NCI-H2196 treated with DMSO at 0.1 percent for 48 hours (cell line): Measurements from ENCODE around the gene PPM1H.

Experiments
- DNase-seq: peaks from one replicate; lab custom pipeline; 2025; ENCODE audit not compliant: unreplicated experiment; lab: John Stamatoyannopoulos, UW

The PPM1H gene

DNA sequence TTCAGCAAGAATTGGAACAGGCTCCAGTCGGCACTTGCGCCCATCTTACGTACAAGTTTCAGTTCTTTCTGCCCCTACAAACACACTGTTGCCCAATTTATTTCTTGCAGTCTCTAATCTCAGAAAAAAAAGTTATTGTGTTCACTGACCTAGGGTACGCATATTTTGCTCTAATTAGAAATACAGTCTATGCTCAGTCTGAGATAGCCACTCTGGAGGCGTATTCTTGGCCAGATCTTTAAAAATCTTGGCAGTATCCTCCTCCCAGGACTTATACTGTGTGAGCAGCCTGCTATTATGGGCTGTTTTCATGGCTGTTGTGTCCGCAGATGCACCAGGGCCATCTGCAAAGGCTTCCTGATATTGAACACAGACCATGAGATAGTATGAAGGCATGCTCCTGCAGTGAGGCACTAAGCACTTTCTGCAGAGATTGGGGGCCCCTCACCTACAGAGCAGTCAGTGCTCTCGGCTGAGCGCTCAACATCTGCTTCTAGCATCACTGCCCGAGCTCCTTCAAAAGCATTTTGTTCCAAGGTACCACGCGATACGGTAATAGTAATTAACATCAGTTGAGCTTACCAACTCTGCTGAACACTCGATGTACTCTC, 57.9 kb downstream of the PPM1H start:
- DNase-seq: no peak

- DNase-seq: no peak
Observed at GRCh38 chr12:62873826-62874448, 61.0 kb downstream of the PPM1H start.

DNA sequence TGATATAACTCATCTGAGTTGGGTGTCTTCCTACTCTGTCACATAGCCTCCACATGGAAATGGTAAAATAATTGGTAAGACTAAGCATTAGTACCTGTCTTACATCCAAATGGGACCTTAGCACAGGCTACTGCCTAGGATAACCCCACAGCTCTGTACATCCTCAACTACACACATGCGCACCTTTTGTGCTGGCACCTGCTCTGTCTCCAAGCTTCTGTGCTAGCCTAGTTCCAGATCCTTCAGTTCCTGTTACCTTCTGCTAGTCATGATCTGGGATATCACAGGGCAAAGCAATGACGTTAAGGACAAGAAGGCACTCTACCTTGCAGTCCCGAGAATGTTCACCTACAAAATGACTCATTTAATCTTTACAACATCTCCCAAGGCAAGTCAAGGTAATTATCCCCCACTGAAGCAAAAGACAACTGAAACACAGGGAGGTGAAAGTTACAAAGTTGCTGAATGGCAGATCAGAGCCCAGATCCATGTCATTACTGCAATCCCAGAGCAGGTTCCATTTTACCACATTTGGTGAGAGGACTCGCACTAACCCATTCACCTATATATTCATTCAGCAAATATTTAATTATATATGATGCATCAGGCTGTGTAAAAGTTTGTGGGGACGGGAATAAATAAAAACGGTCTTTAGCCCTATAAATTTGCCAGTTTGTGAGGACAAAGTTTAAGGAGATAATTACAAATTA, 61.7 kb downstream of the PPM1H start:
- DNase-seq: no peak

DNA sequence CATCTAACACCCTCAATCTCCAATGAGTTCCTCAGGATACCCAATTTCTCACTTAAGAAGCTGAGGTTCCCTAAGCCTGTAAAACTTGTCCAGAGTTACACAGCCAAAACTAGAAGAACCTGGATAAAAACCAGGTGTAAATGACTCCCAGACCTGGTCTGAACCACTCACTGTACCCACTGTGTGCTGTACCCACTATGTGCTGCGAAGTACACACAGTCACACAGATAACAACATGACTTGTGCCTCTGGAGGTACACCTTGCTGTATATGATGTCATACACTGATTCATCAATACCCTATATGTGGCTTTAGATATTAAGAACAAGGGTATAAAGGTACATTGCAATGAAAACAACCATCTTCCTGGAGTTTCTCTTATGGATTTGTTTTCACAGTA, 66.1 kb downstream of the PPM1H start:
- no peak for DNase-seq

GRCh38 chr12:62866451-62867082, 68.4 kb downstream of the PPM1H start:
- no peak for DNase-seq

- no peak for DNase-seq
Observed at GRCh38 chr12:62865937-62866336, 69.0 kb downstream of the PPM1H start.

DNA sequence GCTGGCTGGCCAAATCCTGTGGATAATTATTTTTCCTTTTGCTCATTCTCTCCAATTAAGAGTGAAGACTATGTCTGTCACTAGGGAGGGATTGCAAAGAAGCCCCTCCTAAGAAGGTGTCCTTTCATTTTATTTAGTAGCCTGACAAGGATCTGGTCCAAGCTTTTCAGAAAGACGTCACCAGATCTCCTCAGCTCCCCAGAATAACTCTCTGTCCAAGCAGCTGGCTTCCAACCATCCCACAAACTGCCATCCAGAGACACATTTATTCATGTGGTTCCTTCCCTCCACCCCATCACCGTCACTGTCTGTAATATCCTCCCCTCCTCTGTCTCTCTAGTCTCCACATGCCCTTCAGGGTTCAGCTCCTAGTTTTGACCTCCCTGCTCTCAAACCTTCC, 69.9 kb downstream of the PPM1H start:
- DNase-seq: no peak

GRCh38 chr12:62862259-62862881, 72.6 kb downstream of the PPM1H start:
- no peak for DNase-seq

DNA sequence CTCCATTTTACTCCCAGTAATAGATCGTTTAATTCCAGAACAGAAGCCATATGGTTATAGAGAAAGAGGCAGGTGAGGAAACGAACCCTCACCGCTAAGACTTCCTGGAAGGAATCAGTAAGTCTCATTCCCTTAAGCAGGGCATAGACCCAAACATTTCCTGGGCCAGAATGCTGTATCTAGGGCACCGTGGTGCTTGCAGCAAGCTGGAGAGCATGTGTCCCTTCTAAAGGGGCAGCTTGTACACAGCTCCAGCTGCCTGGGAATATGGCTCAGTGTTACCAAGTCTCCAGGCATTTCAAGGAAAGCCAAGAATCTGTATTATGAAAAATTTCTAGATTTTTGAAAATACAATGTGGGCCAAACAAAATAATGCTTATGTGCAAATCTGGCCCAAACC, 73.4 kb downstream of the PPM1H start:
- DNase-seq: no peak

DNA sequence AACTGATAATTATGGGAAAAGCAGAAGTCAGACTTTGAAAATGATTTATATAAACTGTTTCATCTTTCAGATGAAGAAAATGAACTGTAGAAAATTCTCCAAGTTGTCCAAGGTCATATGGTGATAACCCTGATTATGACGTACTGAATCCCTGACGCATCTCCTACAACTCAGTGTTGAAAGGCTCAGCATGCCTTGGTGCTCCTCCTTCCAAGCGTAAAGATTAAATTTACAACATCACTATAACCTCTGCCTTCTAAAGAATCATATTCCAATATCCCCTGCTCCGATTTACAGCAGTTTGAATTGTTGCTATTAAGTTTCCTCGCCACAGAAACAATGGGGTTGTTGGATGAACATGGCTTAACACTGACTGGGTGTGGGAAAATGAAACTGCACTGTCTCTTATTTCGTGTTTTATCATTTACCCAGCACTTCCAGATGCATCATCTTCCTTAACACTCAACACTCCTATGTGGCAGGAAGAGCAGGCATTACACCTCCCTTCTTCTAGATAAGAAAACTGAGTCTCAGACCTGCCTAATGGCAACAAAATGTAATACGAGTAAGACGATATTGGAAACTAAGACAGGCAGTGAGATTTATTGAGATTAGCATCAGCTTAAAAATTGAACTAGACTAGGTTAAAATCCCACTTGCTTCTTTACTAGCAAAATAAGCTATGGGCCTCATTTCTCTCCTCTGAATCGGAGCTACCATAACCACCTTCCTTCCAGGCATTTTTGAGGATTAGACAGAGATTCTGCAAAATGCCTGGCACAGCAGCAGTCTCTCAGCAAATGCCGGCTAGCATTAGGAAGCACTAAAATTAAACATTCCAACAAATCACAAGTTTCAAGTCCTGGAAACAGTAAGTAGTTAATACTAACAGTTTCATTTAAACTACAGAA, 74.2 kb downstream of the PPM1H start:
- DNase-seq: no peak

- DNase-seq: no peak
Observed at GRCh38 chr12:62860020-62860419, 74.9 kb downstream of the PPM1H start.

DNA sequence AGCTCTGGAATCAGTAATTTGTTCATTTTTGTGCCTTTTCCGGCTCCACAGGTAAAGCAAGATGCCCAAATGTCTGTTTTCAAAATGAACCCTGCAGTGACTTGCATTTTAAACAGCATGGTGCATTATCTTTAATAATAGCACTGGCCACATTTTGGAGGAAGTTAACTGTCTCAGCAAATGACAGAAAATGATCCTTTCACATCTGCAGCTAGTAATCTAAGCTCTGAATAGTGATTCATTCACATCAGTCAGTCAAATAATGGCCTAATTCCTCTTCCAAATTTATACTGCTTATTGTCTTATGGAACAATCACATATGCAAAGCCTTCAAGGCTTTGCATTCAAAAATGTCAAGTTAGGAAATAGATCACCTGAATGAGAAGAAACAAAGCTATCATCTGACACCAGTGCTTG, 75.6 kb downstream of the PPM1H start:
- DNase-seq: no peak

- DNase-seq: no peak
Observed at GRCh38 chr12:62856454-62856853, 78.5 kb downstream of the PPM1H start.

DNA sequence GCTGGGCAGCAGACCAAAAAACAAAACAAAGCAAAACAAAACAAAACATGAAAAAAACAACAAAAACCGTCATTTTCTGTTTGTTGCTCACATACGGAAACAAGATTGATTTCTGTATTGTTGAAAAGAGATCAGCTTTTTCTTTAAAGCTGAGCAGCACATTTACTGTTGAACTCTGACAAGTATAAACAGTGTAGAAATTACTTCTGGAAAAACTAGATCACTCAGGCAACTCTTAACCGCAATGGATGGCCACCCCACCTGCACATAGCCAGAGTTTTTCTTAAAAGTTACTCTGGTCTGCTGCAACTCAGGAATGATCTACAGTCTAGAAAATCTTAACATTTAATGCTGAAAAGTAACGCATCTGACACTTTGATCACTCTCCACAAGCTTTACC, 80.9 kb downstream of the PPM1H start:
- no peak for DNase-seq

GRCh38 chr12:62849398-62849797, 85.6 kb downstream of the PPM1H start:
- DNase-seq: no peak

GRCh38 chr12:62848418-62848817, 86.5 kb downstream of the PPM1H start:
- no peak for DNase-seq

- DNase-seq: no peak
Observed at GRCh38 chr12:62847709-62848108, 87.2 kb downstream of the PPM1H start.

DNA sequence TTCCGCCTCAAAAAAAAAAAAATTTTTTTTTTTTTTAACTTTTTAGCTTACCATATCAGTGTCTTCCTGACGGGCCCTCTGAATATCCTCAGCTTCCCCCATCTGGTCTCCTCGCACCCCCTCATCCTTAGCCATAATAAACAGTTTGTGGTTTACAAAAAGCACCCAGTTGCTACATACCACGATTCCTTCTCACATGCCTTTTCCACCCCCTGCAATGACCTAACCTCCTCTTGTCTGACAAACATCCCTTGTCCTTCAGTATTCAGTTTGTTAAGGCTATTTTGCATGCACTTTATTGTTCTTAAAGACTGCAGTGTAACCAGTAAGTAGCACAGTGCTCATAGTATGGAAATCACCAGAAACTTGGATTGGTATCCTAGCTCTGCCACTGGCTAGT, 88.5 kb downstream of the PPM1H start:
- DNase-seq: no peak

DNA sequence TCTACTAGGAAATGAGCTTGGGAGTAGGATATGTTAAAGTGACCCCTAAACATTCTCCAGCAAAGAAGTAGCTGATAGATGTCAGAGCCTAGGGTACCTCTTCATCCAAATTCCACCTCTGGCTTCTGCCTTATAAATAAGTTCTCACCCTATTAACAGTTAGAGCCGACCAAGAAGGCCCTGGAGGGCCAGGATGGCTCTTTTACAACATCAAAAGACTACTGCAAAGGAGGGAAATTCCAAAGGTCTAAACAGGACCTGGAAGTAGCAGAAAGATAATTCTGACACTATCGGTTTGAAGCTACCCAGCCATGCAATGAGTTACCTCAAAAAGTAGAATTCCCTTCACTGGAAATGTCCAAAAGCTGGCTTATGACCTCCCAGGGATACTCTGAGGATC, 90.0 kb downstream of the PPM1H start:
- no peak for DNase-seq

GRCh38 chr12:62843716-62844115, 91.2 kb downstream of the PPM1H start:
- no peak for DNase-seq

GRCh38 chr12:62841846-62842245, 93.1 kb downstream of the PPM1H start:
- no peak for DNase-seq
